Myocyte (in vitro differentiated cells): ENCODE measurements around the gene JPH2. TPM values are rescaled to one million over a fixed set of nuclear protein-coding genes. Genes with fewer than 3 reads are reported as not detected.
"Not testable (repeated sequence)": the region's sequence is repeated elsewhere in the genome, so short reads cannot be mapped to it uniquely, and the experiment has no call there.

Experiments
- DNase-seq: peaks from one replicate; pipeline ENCODE4 v3.0.0-alpha.2; 2012; ENCODE audit warnings: low read depth
- total RNA-seq: library from RNA; depleted of rRNA; stranded (reverse); fragments of >200 nt; gene quantifications from 2 replicates; pipeline ENCODE4 v1.2.3, GENCODE V29; 2014

The JPH2 gene
- total RNA-seq, 1 donor from 2014 or later = 339 TPM

DNA sequence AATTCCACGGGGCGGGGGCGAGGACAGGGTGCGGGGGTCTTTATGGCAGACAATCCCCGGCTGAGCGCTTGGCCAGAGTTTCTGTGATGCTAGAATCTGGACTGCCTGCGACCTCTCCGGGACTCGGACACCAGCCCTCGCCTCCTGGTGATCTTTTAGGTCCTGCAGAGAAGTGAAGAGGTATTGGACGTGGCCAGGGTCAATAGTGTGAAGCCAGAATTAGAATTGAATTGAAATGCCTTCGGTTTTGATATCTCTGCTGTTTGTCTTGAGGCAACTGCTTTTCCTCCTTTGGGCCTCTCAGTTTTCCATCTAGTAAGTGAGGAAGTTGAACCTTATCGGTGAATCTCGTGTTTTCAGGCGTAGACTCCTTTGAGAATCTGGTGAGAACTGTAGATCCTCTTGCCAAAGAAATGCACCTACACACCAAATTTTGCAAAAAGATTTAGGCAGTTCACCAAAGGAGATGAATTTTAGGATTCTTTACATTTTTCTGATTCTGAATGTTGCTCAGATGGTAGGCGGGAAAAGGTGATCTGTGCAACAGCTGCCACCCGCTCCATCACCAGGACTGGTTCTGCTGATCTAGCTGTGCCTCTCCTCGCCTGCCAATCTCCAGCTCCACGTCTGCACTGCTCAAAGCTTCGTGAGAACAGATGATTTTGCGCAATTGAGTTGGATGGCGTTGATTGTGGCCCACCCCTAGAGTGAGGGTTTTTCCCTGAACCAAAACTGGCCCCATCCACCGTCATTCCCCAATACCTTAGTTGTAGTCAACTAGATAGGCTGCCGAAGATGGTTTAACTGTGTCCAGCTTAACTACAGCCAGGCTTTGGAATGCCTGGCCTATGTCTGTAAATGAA lies 24.4 kb upstream of the JPH2 start:
- no peak for DNase-seq

GRCh38 chr20:44210406-44211176 lies 23.6 kb upstream of the JPH2 start, which contains the start of gene OSER1:
Gene OSER1 (minus strand): TSS chr20:44210771. CDS start chr20:44206957, 3,814 bp downstream.
- DNase-seq = peak; percentile 97

DNA sequence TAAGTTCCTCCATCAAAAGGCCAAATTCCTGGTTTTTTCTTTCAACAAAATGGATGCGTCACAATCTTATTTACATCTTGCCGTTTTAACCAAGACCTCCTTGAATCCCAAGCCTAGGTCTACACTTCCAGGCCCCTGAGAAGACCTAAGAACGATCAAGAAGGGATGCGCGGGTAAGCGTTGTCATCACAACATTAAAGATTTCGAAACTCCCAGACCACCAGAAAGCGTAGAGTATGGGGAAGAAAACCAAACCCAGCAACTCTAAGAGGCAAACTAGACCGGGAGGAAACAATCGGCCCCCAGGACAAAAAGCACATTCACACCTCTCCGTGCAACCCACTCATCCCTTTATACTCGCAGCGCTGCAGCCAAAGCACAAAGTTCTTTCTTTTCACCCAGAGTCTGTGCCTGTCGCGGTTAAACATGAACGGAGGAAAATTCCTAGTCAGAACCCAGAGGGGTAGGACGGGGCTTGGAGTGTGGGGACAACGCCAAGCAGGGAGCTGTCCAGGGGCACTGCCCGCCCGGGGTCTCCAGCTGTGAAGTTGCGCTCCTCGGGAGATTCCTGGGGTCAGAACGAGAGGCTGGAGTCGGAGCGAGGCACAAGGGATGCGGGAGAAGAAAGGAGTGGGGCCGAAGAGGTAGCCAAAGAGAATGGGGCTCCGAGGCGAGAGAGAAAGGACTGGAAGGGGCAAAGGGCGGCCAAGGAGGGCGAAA lies 22.9 kb upstream of the JPH2 start:
- peak; percentile 40 for DNase-seq

DNA sequence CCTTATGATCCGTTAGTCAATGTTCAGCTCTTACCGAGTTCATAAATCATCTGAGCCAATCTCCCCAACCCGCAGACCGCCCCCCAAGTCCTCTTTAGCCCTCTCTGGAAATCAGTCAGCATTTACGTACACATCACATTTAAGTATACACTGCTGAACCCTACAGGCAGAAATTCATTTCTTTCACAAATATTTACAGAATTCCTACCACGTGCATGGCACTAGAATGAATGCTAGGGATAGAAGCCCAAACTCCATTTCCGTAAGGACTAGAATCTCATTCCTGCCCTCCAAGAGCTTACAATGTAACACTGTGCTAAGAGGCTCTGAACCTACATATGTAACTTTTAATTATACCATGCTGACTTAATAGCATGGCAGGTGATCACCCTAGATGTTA lies 21.8 kb upstream of the JPH2 start:
- no peak for DNase-seq

GRCh38 chr20:44208165-44208564 lies 21.2 kb upstream of the JPH2 start:
- DNase-seq = no peak

DNA sequence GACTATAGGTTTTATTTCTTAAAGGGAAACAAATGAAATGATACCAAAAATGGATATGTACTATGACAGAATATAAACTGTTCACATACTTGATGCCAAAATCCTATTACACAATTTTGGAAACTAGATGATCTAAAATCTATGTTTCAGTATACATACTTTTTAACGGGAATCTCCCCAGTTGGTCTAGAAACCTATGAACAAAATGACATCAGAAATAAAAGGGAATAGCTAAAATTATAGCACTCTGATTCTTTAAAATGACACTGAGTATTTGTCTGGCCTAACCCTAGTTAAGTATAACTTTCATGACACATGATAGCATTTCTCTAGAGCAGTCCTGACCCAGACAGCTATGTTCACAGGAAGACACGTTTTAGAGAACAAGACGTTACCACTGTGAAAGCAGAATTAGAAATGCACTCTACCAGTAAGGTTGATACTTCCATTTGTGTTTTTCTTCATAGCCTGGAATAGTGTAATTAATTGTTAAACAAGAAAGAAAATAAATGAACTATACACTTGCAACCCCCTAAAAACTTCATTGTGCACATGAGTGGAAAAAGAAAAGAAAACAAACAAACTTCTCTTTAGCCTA lies 20.2 kb upstream of the JPH2 start:
- no peak for DNase-seq

GRCh38 chr20:44206132-44206531 lies 19.1 kb upstream of the JPH2 start:
- DNase-seq = no peak

GRCh38 chr20:44204832-44205215 lies 17.8 kb upstream of the JPH2 start:
- DNase-seq = no peak

DNA sequence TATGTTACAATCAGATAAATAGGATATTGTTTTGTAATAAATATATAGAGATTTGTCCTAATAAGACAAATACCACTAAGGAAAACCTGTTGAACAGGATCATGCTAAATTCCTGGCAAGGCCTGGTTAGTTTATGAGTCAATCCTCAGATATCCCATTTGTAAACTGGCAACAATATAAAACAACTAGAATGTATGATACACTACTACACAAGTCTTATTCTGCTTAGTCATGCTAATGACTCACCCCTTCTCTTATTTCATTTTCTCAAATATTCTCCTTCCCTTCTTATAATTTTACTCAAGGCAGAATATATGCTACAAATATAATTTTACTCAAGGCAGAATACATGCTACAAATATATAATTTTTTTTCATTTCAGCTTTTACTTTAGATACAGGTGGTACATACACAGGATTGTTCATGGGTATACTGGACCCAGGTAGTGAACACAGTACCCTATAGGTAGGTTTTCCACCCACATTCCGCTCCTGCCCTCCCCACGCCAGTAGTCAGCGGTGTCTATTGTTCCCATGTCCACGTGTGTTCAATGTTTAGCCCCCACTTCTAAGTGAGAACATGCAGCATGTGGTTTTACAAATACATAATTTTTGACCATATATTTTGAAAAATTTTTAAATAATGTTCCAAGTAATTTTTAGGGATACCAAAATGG lies 17.3 kb upstream of the JPH2 start:
- peak; percentile 81 for DNase-seq

DNA sequence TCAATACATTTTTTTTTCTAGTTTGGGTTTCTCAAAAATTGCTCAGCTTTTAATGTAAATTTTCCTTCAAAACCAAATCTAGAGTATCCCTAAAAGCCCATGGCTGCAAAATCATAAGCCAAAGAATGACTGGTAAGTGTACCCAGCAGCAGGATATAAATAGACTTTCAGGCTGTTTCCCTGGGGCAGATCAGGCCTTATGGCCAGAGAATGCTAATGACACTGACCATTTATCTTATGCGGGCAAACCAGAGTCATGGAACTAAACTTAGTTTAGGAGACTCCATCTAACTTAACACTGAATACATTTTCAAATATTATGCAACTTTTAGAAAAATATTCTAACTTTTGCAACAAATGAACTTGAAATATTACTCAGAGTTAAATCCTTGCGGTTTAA lies 16.2 kb upstream of the JPH2 start:
- peak; percentile 77 for DNase-seq

DNA sequence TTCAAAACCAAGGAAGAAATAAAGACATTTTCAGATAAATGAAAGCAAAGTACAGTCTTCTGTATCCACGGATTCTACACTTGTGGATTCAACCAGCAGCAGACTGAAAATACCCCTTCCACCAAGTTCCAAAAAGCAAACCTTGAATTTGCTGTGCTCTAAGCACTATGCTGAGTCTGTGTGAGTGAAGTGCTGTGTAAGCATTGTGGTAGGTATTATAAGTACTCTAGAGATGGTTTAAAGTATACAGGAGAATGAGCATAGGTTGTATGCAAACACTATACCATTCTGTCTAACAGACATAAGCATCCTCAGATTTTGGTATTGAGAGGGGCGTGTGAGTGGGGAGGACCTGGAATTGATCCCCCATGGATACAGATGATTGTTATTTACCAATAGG lies 14.0 kb upstream of the JPH2 start:
- DNase-seq = no peak

GRCh38 chr20:44200371-44200770 lies 13.4 kb upstream of the JPH2 start:
- no peak for DNase-seq

GRCh38 chr20:44199877-44200276 lies 12.9 kb upstream of the JPH2 start:
- DNase-seq = peak; percentile 7

DNA sequence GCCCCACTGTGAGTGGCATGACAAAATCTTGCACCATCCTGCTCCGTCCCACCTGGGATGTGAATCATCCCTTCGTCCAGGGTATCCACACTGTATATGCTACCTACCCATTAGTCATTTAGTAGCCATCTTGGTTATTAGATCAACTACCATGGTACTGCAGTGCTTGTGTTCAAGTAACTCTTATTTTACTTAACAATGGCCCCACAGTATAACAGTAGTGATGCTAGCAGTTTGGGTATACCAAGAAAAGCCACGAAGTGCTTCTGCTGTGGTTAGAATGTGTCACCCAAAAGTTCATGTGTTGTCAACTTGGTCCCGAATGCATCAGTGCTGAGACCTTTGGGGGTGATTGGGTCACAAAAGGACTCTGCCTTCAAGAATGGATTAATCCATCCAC lies 11.9 kb upstream of the JPH2 start:
- DNase-seq = peak; percentile 33

GRCh38 chr20:44196271-44196670 lies 9.3 kb upstream of the JPH2 start:
- no peak for DNase-seq

- no peak for DNase-seq
These were observed 8.6 kb upstream of the JPH2 start for GRCh38 chr20:44195605-44196004.

- no peak for DNase-seq
These were observed 6.8 kb upstream of the JPH2 start for GRCh38 chr20:44193801-44194200.

GRCh38 chr20:44191640-44192039 lies 4.7 kb upstream of the JPH2 start:
- not testable (repeated sequence) for DNase-seq

DNA sequence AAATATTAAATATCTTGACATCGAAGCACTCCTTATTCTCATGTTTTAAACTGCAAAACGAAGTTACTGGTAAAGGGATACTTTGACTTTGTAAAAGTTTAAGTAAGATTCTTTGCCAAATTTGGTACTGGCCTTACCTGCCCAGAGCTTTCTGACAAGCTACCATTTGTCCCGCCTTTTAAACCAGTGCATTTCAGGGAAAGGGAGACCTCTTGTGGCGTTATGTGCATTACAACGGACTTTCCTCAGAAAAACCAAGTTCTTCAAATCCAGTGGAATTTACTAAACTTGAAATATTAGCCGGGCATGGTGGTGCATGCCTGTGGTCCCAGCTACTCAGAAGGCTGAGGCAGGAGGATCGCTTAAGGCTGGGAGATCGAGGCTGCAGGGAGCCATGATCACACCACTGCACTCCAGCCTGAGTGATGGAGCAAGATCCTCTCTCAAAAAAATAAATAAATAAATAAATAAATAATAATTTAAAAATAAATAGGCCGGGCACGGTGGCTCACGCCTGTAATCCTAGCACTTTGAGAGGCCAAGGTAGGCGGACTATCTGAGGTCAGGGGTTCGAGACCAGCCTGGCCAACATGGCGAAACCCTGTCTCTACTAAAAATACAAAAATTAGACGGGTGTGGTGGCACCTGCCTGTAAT lies 3.3 kb upstream of the JPH2 start:
- DNase-seq = peak; percentile 85

GRCh38 chr20:44188752-44189151 lies 1.8 kb upstream of the JPH2 start:
- DNase-seq = no peak
